Measurements from ENCODE around the gene POU2F1.

POU2F1 gene

DNA sequence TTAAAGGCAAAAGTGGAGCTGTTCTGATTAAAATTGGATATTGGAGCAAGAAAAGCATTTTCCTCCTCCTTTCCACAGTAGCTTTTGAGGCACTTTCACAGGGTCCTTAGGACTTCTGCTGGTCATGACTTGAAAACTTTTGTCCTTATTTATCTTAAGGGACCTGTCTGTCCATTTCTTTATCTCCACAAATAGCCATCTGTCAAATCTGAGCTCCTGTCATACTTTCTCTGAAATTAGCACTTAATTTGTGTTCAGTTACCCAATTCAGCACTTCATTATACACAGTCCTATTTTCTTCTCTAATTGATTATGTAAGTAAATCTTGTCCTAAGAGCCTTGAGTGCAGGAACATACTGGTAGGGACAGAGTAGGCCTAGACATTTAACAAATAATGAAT, 9.8 kb downstream of the POU2F1 start:
- TF ChIP-seq, protein P1, sequence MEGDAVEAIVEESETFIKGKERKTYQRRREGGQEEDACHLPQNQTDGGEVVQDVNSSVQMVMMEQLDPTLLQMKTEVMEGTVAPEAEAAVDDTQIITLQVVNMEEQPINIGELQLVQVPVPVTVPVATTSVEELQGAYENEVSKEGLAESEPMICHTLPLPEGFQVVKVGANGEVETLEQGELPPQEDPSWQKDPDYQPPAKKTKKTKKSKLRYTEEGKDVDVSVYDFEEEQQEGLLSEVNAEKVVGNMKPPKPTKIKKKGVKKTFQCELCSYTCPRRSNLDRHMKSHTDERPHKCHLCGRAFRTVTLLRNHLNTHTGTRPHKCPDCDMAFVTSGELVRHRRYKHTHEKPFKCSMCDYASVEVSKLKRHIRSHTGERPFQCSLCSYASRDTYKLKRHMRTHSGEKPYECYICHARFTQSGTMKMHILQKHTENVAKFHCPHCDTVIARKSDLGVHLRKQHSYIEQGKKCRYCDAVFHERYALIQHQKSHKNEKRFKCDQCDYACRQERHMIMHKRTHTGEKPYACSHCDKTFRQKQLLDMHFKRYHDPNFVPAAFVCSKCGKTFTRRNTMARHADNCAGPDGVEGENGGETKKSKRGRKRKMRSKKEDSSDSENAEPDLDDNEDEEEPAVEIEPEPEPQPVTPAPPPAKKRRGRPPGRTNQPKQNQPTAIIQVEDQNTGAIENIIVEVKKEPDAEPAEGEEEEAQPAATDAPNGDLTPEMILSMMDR (IDR thresholded peaks at IDR 0.05; ENCODE audit: control insufficient read depth, extremely low read depth, insufficient read depth) = no peak
- no peak overlapping the region for H3K4me3 ChIP-seq (ENCODE audit: low read depth, low read length)
- no peak for DNase-seq (ENCODE audit: low read depth)

DNA sequence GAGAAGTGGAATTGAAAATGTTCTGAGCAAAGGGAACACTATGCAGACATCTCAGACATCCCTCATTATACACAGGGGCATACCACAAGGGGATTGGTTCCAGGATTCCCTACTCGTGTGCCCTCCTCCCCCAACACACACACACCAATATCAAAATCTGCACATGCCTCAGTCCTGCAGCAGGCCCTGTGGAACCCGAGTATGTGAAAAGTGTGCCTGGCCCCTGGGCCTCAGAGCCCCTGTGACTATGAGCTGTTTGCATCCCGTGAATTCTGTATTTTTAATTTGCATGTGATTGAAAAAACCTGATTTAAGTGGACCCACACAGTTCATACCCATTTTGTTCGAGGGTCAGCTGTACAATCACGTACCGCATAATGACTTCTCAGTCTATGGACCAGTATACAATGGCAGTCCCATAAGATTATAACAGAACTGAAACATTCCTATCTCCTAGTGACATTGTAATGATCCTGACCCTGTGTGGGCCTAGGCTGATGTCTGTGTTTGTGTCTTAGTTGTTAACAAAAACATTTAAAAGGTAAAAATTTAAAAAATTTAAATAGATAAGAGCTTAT, 11.3 kb downstream of the POU2F1 start:
- H3K4me3 ChIP-seq (ENCODE audit: low read depth, low read length) = no peak overlapping the region
- TF ChIP-seq, protein P1 (IDR thresholded peaks at IDR 0.05; ENCODE audit: control insufficient read depth, extremely low read depth, insufficient read depth) = no peak
- DNase-seq (ENCODE audit: low read depth) = no peak

DNA sequence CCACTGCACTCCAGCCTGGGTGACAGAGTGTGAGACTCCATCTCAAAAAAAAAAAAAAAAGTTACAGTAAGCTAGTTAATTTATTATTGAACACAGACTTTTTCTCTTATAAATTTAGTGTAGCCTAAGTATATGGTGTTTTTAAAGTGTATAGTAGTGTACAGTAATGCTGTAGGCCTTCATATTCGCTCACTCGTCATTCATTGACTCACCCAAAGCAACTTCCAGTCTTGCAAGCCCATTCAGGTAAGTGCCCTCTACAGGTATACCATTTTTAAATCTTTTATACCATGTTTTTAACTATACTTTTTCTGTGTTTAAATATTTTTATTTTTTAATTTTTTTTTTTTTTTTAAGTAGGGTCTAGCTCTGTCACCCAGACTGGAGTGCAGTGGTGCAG, 12.1 kb downstream of the POU2F1 start:
- H3K4me3 ChIP-seq (ENCODE audit: low read depth, low read length) = no peak overlapping the region
- TF ChIP-seq, protein P1 (IDR thresholded peaks at IDR 0.05; ENCODE audit: control insufficient read depth, extremely low read depth, insufficient read depth) = no peak
- DNase-seq (ENCODE audit: low read depth) = no peak

DNA sequence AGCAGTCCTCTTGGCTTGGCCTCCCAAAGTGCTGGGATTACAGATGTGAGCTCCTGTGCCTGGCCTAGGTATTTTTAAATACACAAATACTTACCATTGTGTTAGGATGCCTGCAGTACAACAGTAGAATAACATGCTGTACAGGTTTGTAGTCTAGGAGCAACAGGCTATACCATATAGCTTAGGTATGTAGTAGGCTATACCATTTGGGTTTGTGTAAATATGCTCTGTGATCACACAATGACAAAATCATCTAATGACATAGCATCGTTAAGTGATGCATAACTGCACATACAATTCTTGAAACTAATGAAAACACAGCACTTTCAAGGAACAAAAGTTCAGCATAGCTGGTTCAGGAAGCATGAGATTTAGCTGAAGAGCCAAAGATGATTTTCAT, 12.7 kb downstream of the POU2F1 start:
- DNase-seq (ENCODE audit: low read depth) = no peak
- TF ChIP-seq, protein P1 (IDR thresholded peaks at IDR 0.05; ENCODE audit: control insufficient read depth, extremely low read depth, insufficient read depth) = no peak
- no peak overlapping the region for H3K4me3 ChIP-seq (ENCODE audit: low read depth, low read length)

DNA sequence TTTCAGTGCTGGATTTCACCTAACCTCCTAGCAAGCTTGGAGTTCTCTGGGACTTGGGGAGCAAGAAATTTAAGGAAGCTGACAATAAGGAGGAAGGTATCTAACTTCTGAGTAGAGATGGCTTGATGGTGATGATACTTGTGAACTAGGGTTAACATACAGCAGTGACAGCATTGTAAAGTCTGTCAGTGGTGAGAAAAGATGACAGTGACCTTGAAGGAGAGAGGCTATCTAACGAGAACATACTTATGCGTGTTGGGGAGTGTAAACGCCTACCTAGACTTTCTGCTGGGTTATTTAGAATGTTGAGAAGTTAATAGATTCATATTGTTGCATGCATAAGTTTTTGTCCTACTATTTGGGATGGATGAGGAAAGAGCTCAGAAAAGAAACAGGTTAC, 16.3 kb downstream of the POU2F1 start:
- TF ChIP-seq, protein P1 (IDR thresholded peaks at IDR 0.05; ENCODE audit: control insufficient read depth, extremely low read depth, insufficient read depth) = no peak
- DNase-seq (ENCODE audit: low read depth) = no peak
- no peak overlapping the region for H3K4me3 ChIP-seq (ENCODE audit: low read depth, low read length)

DNA sequence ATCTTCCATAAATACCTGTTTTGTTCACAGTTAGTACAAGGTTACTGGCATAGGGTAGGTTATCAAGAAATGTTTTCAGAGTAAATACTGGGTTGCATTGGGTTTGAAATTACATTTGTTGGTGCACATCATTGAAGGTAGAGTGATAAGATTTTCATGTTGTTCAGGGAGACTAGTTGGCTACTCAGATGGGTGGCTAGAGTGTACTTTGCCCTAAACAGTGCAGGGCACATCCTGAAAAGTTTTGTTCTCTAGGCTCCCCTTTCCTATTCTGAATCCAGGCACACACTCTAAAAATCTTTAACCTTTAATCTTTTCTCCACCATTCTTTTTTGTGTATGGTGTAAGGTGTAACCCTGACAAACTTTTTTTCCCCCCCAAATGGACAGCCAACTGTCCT, 18.0 kb downstream of the POU2F1 start:
- TF ChIP-seq, protein P1 (IDR thresholded peaks at IDR 0.05; ENCODE audit: control insufficient read depth, extremely low read depth, insufficient read depth) = no peak

DNA sequence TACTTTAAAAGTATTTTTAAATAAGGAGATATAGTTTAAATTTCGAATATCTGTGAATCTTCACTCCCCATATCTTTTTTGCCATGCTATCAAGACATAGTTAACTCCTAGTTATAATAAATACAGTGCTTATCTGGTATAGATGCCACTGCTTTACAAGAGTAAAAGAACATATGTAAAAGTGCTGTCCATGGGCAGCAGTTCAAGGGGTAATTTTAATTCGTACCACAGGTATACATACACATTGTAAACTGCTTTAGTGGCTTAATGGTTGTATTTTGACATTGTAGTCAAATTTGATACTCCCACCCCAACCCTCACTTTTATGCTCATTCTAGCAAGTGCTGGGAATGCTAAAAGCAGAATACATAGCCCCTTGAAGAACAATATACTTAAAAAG, 18.6 kb downstream of the POU2F1 start:
- DNase-seq (ENCODE audit: low read depth) = no peak
- no peak overlapping the region for H3K4me3 ChIP-seq (ENCODE audit: low read depth, low read length)
- TF ChIP-seq, protein P1 (IDR thresholded peaks at IDR 0.05; ENCODE audit: control insufficient read depth, extremely low read depth, insufficient read depth) = no peak

More for the DNA sequence above, 18.0 kb downstream of the POU2F1 start:
- no peak for DNase-seq (ENCODE audit: low read depth)
- H3K4me3 ChIP-seq (ENCODE audit: low read depth, low read length) = no peak overlapping the region
